Activated CD4-positive, alpha-beta T cell treated with anti-CD3 and anti-CD28 coated beads for 4 hours (primary cell): ENCODE measurements around the gene SYTL5.
"Not testable (repeated sequence)": the region's sequence is repeated elsewhere in the genome, so short reads cannot be mapped to it uniquely, and the experiment has no call there.

Experiments
- DNase-seq, 2 donors: peaks; one replicate each; pipeline ENCODE4 v3.0.0-alpha.2; 2020

SYTL5 gene

GRCh38 chrX:38006291-38006690 is at the start of gene SYTL5:
Gene SYTL5, plus strand, starts transcription at chrX:38006553. Its CDS starts 27,337 bp downstream, at chrX:38033890.
- no peak for DNase-seq

DNA sequence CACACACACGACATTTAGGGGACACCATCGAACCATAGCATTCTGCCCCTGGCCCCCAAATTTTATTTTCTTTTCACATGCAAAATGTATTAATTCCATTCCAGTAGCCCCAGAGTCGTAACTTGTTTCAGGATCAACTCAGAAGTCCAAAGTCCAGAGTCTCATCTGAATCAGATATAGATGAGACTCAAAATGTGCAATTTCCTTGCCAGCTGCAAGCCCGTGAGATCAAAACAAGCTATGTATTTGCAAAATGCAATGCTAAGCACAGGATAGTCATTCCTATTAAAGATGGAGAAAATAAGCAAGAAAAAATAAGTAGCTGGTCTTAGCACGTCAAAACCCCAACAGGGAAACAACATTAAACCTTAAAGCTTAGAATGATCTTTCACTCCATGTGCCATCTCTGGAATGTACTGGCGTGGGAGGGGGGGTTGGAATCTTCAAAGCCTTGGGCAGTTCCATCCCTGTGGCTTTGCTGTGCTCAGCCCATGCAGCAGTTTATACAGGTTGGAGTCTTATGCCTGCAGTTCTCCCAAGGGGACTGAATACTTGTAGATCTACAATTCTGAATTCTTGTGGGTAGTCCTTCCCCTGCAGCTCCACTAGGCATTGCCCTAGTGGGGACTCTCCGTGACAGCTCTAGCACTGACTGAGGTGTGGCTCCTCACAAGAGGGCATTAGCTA is 47.7 kb upstream of the SYTL5 start:
- DNase-seq = no peak

DNA sequence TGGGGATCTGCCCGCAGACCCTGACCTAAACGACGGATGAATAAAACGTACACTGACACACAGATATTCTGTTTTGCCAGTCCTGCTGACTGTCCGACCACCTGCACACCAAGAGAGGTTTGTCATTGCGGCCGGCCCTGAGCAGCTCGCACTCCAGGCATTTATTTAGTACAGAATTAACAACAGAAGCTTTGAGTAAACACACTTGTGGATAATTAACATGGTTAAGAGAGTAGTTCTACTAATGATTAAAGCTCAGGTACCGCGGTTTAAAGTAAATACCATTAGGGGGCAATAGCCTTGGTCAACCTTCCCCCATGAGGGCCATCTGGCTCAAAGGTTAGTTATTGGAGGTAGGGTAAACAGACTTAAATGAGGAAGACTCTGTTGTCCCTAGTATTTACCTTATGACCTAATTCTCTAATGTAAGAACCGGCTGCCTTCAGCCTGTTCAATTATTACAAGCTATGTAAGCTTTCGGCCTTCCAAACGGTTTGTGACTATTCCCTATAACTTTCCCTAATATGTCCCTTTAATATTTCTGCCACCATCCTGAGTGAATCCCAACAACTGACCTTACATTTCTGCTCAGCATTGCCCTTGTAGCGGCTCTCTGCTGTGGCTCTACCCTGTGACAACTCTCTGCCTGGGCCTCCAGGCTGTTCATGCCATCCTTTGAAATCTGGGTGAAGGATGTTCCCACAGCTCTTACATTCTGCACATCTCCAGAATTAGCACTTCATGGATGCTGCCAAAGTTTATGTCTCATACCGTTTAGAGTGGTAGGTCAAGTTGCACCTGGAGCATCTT is 46.9 kb upstream of the SYTL5 start:
- no peak for DNase-seq

DNA sequence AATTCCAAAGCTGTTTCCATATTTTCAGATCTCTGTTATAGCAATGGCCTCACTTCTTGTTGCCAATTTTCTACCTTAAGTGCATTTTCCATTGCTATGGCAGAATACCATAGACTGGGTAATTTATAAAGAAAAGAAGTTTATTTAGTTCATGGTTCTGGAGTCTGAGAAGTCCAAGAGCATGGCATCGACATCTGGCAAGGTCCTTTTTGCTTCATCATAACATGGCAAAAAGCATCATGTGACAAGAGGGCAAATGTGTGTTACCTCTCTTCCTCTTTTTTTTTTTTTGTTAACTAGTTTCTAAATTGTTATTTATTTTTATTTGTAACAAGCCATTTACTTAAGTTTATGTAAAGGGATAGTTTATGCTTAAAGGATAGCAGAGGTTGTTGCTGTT is 45.2 kb upstream of the SYTL5 start:
- DNase-seq = no peak

- DNase-seq = no peak
Observed at GRCh38 chrX:37967714-37968113, 38.6 kb upstream of the SYTL5 start.

DNA sequence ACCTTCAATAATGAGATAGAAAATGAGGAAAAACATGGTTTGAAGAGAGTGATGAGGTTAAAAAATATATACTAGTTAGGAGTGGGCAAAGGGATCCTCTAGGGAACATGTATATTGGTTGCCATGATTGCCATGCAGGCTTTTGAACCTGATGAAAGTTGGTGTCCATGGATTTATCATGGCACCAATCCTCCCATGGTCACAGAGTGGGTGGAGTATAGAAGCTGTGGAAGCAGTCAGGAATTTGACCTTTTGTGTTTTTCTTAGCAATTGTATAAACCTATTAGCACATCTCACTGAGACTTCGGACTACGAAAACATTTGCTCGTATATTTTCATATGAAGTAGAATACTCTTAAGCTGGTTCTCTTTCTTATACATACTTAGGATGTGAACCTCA is 30.9 kb upstream of the SYTL5 start:
- DNase-seq = no peak

DNA sequence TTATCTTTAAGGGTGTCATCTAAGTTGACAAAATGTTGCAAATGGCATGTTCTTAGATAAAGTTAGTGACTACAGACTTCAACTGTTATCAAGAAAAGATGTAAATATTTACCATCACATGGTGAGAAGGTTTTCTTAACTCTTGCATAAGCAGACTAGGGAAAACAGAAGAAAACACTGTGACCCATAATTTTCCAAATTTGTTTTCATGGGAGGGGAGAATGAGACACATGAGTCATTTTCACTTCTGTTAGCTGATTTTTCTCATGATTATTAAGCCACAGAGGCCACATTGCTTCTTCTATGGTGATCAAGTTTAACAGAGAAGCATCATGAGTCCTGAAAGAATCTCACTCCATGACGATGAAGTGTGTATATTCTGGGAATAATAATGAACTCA is 30.2 kb upstream of the SYTL5 start:
- DNase-seq = no peak

GRCh38 chrX:37984880-37985279 is 21.5 kb upstream of the SYTL5 start:
- no peak for DNase-seq

DNA sequence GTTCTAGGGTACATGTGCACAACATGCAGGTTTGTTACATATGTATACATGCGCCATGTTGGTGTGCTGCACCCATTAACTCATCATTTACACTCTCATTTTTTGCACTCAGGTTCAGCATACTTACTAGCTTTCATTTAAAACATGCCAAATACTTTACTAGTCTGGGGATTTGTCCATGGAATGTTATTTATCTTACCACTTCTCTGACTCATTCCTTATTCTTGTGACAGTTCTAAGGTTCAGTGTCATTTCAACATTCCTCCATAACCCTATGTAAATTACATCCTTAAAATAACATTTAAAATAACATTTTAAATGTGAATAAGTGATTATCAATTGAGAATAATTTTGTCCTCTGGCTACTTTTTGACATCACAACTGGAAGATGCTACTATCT is 19.5 kb upstream of the SYTL5 start:
- no peak for DNase-seq

DNA sequence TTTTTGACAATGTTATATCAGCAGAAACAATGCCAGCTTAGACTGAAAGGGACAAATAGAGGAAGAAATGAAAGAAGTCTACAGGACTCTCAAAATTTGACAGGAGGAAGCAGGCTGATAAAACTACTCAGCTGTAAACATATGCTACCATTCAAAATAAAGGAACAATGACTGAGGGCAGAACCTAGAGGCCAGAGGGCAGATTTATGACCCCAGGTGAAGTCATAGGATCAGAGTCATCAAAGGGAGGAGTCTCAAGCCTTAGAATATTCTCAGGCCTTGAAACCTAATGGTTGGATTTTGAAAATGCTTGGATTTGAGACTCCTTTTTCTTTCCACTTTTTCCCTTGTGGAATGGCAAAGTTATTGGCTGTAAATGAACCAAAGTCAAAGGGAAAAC is 17.0 kb upstream of the SYTL5 start:
- no peak for DNase-seq

GRCh38 chrX:37991303-37991702 is 15.1 kb upstream of the SYTL5 start:
- DNase-seq = not testable (repeated sequence)

DNA sequence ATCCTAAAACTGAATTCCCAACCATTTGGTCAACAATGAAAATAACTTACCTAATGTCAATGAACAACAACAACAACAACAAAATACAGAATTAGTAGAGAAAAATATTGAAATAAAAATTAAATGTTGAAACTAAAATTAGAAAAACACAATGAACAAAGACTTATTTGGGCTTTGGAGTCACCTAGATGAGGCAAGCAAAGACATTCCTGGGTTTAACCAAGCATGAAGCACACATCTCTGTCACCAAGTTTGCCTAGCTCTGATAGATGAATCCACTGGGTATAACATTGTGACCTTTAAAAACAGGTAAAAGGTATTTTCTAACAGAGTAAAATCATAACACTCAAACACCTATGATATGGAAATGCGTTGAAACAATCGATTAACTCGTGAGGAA is 13.2 kb upstream of the SYTL5 start:
- no peak for DNase-seq

DNA sequence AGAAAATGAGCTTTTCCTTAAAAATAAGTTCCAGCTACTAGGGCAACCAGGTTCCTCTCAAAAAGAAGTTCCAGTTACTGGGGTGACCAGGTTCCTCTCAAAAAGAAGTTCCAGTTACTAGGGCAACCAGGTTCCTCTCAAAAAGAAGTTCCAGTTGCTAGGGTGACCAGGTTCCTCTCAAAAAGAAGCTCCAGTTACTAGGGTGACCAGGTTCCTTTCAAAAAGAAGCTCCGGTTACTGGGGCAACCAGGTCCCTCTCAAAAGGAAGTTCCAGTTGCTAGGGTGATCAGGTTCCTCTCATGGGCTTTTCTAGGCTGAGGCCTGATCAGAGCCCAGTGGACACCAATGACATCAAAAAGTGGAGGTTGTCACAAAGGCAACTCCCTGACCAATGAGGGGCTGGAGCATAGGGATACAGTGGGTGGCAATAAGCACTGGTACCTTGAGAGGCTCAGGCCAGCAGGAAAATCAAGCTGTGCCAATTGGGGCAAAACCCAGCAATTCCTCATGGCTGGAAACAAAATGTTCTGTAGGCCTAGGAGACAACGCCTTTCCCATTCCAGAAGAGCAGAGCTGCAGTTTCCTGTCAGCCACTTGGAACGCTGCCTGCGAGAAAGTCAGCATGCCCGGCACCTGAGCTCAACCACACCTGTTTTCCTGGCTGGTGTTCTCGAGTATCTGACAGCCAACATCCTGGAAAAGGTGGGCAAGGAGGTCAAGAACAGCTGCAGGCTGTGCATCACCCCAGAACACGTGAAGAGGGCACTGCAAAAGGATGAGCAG is 12.3 kb upstream of the SYTL5 start:
- DNase-seq = no peak

DNA sequence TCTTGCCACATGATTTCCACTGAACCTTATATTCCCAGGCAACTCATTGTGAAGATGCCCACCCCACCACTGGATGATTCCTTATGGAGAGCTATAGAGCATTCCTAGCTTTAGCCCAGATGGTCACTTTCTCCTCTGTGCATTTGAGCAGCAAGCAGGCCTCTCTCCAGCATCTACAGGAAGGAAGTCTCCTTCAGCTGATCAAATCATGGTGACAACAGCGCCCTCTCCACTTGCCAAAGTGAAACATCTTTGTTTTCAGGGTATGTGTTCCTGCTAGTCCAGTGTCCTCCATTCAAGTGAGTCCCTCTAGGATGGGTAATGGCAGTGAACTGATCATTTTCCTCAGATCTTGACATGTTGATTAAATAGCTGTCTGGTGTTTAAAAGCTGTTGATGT is 10.9 kb upstream of the SYTL5 start:
- DNase-seq = no peak

DNA sequence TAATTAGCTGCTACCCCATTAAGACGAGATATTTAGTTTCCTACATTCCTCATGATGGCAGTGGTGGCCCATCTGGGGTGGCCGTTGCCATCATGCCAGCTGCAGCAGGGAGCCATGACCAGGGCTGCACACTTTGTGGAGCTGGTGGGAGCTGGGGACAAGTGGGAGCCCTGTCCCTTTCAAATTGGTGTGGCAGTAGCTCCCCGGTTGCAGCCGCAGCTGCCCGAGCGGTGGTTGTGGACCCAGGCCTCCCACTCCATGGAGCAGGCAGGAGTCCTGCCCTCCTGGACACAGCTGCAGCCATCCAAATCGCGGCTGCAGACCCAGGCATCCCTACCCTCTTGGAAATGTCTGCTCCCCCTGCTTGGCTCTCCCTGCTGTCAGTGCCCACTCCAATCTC is 9.3 kb upstream of the SYTL5 start:
- DNase-seq = no peak

DNA sequence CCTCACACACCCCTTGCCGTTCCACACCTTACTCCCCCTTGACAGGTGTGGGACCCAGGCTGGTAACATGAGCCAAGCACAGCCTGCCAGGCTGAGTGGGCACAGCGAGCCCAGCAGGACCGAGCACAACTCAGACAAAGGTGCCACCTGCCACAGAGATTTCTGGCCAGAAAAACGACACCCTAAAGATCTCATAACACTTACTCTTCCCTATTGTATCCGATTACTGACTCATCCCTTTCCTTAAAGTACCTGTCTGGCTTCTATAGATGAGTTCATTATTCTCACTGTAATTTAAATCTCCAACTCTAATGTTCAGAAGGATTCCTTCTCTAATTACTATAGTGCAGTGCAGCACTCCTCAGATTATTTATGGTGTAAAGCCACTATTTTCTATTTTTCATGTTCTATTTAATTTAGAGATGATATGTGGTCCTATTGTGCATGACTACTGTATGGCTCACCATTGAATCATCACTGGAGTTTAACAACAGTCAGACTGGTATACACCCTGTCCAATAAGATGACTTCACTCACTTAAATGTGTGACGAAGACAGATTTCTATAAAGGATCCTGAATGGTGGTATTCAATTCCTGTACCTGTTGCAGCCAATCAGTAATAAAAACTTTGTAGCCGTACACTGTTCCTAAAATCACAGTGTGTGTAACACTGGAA is 7.6 kb upstream of the SYTL5 start:
- no peak for DNase-seq

DNA sequence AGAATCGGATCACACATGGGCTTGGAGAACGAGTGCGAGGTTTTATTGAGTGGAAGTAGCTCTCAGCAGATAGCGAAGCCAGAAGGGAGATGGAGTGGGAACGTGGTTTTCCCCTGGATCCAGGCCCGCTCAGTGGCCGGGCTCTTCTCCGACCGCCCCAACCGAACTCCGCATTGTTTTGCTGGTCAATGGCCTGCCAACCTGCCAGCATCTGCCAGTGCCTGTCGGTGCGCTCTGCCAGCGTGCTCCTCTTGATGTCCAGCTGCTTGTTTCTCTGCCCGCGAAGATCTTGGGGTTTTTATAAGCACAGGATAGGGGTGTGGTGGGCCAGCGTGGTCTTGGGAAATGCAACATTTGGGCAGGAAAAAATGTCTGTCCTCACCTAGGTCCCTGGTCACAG is 5.6 kb upstream of the SYTL5 start:
- DNase-seq = no peak

DNA sequence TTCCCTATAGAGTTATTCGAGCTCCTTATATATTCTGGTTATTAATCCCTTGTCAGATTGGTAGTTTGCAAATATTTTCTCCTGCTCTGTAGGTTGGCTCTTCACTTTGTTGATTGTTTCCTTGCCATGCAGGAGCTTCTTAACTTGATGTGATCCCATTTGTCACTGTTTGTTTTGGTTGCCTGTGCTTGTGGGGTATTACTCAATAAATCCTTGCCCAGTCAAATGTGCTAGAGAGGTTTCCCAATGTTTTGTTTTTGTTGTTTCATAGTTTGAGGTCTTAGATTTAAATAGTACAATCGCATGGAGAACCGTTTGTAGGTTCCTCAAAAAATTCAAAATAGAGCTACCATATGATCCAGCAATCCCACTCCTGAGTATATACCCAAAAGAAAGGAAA is 2.3 kb upstream of the SYTL5 start:
- no peak for DNase-seq

DNA sequence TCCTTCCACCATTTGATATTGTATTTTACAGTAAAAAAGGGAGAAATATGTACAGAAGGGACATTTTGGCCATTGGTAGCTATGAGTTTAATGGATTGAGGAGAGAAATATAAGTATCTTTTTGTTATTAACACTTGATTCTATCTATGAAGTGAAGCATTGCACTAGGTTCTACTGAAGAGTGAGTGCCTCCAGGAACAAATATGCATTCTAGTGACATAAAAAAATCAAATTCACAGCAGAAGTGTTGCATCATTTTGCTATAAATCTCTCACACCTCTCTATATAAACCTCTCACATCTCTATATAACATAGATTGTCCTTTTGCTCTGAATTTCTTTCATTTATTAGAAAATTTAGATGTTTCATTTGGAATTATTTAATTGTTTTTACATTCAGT is 425 bp downstream of the SYTL5 start:
- no peak for DNase-seq

DNA sequence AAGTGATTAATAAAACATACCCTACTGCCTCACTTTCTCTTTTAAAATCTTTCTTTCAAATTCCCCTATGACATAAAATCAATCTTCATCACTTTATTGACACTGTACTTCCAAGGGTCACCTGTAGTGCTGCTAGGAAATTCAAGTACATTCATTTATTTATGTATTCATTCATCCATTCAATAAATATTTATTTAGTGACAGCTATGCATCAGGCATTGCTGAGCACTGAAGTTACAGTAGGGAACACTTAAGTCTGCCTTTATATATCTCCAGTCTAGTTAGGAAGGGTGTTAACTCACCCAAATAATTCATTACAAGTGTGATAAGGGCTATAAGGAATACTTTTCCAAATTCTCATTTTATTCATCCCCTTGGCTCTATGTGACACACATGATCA is 2.3 kb downstream of the SYTL5 start:
- DNase-seq = no peak

DNA sequence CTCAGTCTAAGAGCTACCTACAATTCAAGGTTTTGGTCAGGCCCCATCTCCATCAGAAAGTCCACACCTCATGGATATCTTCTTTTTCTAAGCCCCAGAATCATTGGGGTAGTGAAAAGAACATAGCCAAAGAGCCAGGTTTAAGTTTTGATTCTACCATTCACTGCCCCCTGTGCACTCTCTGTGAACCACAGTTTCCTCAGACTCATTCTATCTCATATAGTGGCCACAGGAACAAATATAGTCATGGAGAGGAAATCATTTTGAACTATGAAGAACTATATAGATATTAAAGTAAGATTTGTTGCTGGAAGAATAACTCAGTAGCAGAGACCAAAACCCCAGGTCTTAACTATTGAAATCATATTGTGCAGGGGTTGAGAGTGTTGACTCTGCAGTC is 3.3 kb downstream of the SYTL5 start:
- DNase-seq = no peak

DNA sequence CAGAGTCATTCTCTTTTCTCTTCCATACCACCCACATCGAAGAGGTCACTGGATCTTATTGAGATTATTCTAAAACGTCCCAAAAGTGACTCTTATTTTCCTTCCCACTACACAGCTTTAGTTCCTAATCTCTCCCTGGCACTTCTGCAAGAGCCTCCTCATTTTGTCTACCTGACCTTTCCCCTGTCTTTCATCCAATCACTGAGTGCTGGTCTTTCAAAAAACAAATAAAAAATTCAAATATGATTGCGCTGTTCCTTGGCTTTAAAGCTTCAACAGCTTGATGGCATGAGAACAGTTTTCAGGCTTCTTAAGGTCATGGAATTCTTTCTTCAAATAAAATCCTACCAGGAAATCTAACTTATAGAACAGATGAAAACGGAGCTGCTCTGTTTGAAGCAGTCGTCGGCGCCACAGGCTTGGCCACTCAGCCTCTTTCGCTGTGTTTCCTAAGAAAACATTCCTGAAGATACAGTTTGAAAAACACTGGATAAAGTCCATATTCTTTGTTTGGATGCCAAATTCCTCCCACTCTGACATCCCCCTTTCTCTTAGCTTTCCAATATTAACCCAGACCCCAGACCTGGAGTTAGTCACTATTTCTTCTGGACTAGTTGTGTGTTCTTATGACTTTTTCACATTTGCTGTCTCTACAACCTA is 12.5 kb downstream of the SYTL5 start:
- no peak for DNase-seq

DNA sequence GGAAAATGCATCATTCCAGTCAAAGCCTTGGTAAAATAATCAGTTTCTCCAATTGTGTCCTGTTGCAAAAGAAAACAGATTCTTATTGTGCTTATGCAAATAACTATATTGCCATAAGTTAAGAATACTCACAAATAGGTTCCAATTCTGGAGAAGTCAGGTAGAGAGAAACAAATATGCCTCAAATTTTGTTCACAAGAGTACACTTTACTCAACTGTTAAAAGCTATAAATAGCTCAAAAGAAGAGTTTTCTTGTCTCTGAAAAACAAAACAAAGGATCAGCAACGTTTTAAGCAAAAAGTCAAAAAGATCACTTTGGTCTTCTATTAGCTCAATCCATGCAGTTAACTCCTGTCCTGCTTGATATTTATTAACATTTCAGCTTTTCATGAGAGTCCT is 21.9 kb downstream of the SYTL5 start:
- no peak for DNase-seq
